Neural progenitor cell (in vitro differentiated cells): ENCODE measurements around the gene EMC8.

Experiments
- EZH2phosphoT487 ChIP-seq: fragments of 200-600 bp; sonication (generic); IDR thresholded peaks from 2 replicates; pipeline ENCODE4 v1.6.1; 2017; ENCODE audit warnings: antibody characterized with exemption
- TF ChIP-seq, protein P1 (sequence below): fragments of 200-600 bp; sonication (generic); IDR thresholded peaks from 2 replicates; pipeline ENCODE4 v1.5.1; 2017; ENCODE audit warnings: antibody characterized with exemption, mild to moderate bottlenecking

DNA sequence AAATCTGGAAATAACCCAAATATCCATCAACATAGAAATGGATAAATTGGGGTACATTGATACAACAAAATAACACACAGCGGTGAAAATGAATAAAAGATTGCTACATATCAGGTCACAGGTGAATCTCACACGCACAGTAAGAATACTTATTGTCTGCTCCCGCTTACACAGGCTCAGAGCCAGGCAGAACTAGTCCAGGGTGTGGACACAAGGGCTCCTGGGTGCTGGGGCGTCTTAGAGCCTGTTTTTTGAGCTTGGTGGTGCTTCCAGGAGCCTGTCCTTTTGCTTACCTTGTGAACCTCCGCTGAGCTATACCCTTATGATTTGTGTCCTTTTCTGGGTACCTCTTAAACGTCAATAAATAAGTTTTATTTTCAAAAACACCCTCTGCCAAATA lies 28.6 kb downstream of the EMC8 start:
- TF ChIP-seq, protein P1, sequence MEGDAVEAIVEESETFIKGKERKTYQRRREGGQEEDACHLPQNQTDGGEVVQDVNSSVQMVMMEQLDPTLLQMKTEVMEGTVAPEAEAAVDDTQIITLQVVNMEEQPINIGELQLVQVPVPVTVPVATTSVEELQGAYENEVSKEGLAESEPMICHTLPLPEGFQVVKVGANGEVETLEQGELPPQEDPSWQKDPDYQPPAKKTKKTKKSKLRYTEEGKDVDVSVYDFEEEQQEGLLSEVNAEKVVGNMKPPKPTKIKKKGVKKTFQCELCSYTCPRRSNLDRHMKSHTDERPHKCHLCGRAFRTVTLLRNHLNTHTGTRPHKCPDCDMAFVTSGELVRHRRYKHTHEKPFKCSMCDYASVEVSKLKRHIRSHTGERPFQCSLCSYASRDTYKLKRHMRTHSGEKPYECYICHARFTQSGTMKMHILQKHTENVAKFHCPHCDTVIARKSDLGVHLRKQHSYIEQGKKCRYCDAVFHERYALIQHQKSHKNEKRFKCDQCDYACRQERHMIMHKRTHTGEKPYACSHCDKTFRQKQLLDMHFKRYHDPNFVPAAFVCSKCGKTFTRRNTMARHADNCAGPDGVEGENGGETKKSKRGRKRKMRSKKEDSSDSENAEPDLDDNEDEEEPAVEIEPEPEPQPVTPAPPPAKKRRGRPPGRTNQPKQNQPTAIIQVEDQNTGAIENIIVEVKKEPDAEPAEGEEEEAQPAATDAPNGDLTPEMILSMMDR = no peak
- TF ChIP-seq EZH2phosphoT487 = no peak
